ENCODE measurements around the gene RGS19. TPM values are rescaled to one million over a fixed set of nuclear protein-coding genes. Genes with fewer than 3 reads are reported as not detected.

RGS19 gene
- total and polyA plus RNA-seq, 7 donors, result 2.0 to 5.7 (median 3.5) TPM

- 65 to 70% (median 68%) methylated on average over 19 of the region's 19 CpGs for WGBS, 3 donors
These were observed 28.6 kb upstream of the RGS19 start for GRCh38 chr20:64107736-64108457.

GRCh38 chr20:64106981-64107735 is 27.8 kb upstream of the RGS19 start, which contains the start of gene NPBWR2:
TSS of gene NPBWR2 (minus strand) at chr20:64107565. CDS start at chr20:64106831, 734 bp downstream.
- TF ChIP-seq CTCF (IDR thresholded peaks at IDR 0.05), result no peak
- no peaks in the 10 kb centered on the region for H3K36me3 ChIP-seq (ENCODE audit: insufficient read depth in 1 of 2, low read depth in 1 of 2)
- H3K4me3 ChIP-seq, result no peak within 1 kb of the TSS
- peaks cover 0 to 34% (median 19%) of the 10 kb centered on the region in 3 donors for H3K27me3 ChIP-seq (ENCODE audit: insufficient read depth in 3 of 3, low read length in 2 of 3)
- no peak within 1 kb of the TSS for H3K27ac ChIP-seq
- DNase-seq (peak; percentile 8 to 42), ATAC-seq (no peak)
- peaks cover 4% of the 10 kb centered on the region for H3K4me1 ChIP-seq
- intact Hi-C loops (cut with DNase I), result no loop called here
- no peaks in the 10 kb centered on the region for H3K9me3 ChIP-seq
- WGBS, 3 donors, result 42 to 54% (median 43%) methylated on average over 20 to 22 of the region's 22 CpGs

More at GRCh38 chr20:64107736-64108457, 28.6 kb upstream of the RGS19 start:
- DNase-seq (peak in 1 of 2 donors; percentile 34), ATAC-seq (no peak)
- peaks cover 0 to 26% (median 15%) of the 10 kb centered on the region in 3 donors for H3K27me3 ChIP-seq (ENCODE audit: insufficient read depth in 3 of 3, low read length in 2 of 3)
- no peaks in the 10 kb centered on the region for H3K9me3 ChIP-seq
- no peaks in the 10 kb centered on the region for H3K36me3 ChIP-seq (ENCODE audit: insufficient read depth in 1 of 2, low read depth in 1 of 2)
- no peaks in the 10 kb centered on the region for H3K4me1 ChIP-seq
- H3K27ac ChIP-seq, result no peak overlapping the region
- intact Hi-C loops (cut with DNase I), result no loop called here
- H3K4me3 ChIP-seq, result no peak overlapping the region
- TF ChIP-seq CTCF (IDR thresholded peaks at IDR 0.05), result no peak

- Histone ChIP-seq H3K36me3 (ENCODE audit: insufficient read depth in 1 of 2, low read depth in 1 of 2) (no peaks in the 10 kb centered on the region), H3K4me3 (no peak overlapping the region), H3K27ac (no peak overlapping the region), H3K27me3 (ENCODE audit: insufficient read depth in 3 of 3, low read length in 2 of 3) (peaks cover 0 to 40% (median 24%) of the 10 kb centered on the region in 3 donors), H3K9me3 (no peaks in the 10 kb centered on the region), H3K4me1 (peaks cover 4% of the 10 kb centered on the region)
- no peak for ATAC-seq
- DNase-seq, result peak; percentile 8 to 45
- intact Hi-C loops (cut with DNase I), result no loop called here
- WGBS, 3 donors, result 75 to 79% (median 75%) methylated on average over 28 of the region's 28 CpGs
- TF ChIP-seq CTCF (IDR thresholded peaks at IDR 0.05), result no peak
These were observed 27.2 kb upstream of the RGS19 start for GRCh38 chr20:64106435-64106961.

DNA sequence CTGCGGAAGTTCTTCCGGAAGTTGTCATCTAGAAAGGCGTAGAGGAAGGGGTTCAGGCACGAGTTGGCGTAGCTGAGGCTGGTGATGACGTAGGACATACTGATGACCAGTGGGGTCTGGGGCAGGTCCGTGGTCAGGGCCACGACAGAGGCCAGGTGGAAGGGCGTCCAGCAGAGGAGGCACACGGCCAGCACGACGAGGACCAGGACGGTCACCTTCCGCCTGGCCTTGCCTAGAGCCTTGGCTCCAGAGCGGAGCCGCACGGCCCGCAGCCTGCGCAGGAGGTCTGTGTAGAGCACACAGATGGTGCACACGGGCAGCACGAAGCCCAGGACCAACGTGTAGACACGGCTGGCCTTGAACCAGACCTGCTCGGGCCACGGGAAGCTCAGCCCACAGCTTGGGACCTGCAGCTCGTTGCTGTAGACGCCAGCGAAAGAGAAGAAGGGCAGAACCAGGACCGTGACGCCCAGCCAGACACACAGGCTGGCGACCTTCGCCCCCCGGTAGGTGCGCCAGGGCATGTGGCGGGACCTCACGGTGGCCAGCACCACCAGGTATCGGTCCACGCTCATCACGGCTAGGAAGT is 26.6 kb upstream of the RGS19 start:
- H3K4me1 ChIP-seq, result peaks cover 4% of the 10 kb centered on the region
- DNase-seq (peak in 1 of 2 donors; percentile 35), ATAC-seq (no peak)
- intact Hi-C loops (cut with DNase I), result no loop called here
- no peaks in the 10 kb centered on the region for H3K36me3 ChIP-seq (ENCODE audit: insufficient read depth in 1 of 2, low read depth in 1 of 2)
- H3K27me3 ChIP-seq (ENCODE audit: insufficient read depth in 3 of 3, low read length in 2 of 3), result peaks cover 0 to 46% (median 25%) of the 10 kb centered on the region in 3 donors
- H3K27ac ChIP-seq, result no peak overlapping the region
- no peak overlapping the region for H3K4me3 ChIP-seq
- TF ChIP-seq CTCF (IDR thresholded peaks at IDR 0.05), result no peak
- H3K9me3 ChIP-seq, result no peaks in the 10 kb centered on the region
- WGBS, 3 donors, result 87 to 91% (median 89%) methylated on average over 39 of the region's 39 CpGs
